WERI-Rb-1 (cell line): ENCODE measurements around the gene ZNF837.

Experiments used
- DNase-seq: peaks from one replicate; pipeline ENCODE4 v3.0.0-alpha.2; 2020
- H3K27ac ChIP-seq: fragments of 250-450 bp; sonication (Bioruptor Pico); 2 replicates; pipeline ENCODE4 v1.5.1; 2020; ENCODE audit warnings: mild to moderate bottlenecking, moderate library complexity
- H3K27me3 ChIP-seq: fragments of 250-450 bp; sonication (Bioruptor Pico); 2 replicates; pipeline ENCODE4 v1.5.1; 2021; ENCODE audit warnings: mild to moderate bottlenecking, low read depth, moderate library complexity; ENCODE audit not compliant: insufficient read depth, severe bottlenecking
- H3K36me3 ChIP-seq: fragments of 250-450 bp; sonication (Bioruptor Pico); 2 replicates; pipeline ENCODE4 v1.5.1; 2020; ENCODE audit warnings: mild to moderate bottlenecking, moderate library complexity
- H3K4me3 ChIP-seq: 2 replicates; pipeline ENCODE4 v1.5.1; 2011; ENCODE audit warnings: low read depth, mild to moderate bottlenecking, control low read depth, low read length
- H3K9me3 ChIP-seq: fragments of 250-450 bp; sonication (Bioruptor Pico); 2 replicates; pipeline ENCODE4 v1.5.1; 2021; ENCODE audit warnings: mild to moderate bottlenecking, moderate library complexity; ENCODE audit not compliant: severe bottlenecking
- CTCF ChIP-seq: IDR thresholded peaks from 2 replicates; pipeline ENCODE4 v1.5.1; 2011; ENCODE audit warnings: low read depth, mild to moderate bottlenecking, control low read depth, inconsistent platforms, low read length

The ZNF837 gene

GRCh38 chr19:58334691-58335249, 46.1 kb downstream of the ZNF837 start:
- Histone ChIP-seq H3K9me3 (no peaks in the 10 kb centered on the region), H3K36me3 (peaks cover 20% of the 10 kb centered on the region), H3K4me3 (no peak overlapping the region), H3K27ac (no peak overlapping the region), H3K27me3 (no peaks in the 10 kb centered on the region)
- DNase-seq: no peak
- no peak for TF ChIP-seq CTCF

- DNase-seq: no peak
- Histone ChIP-seq H3K4me3 (no peak overlapping the region), H3K27ac (no peak overlapping the region), H3K27me3 (no peaks in the 10 kb centered on the region), H3K36me3 (peaks cover 6% of the 10 kb centered on the region), H3K9me3 (no peaks in the 10 kb centered on the region)
- TF ChIP-seq CTCF: no peak
These were observed 48.1 kb downstream of the ZNF837 start for GRCh38 chr19:58332697-58333096.

- no peak for DNase-seq
- Histone ChIP-seq H3K36me3 (peaks cover under 1% of the 10 kb centered on the region; the same call in 1 of the 2 replicates), H3K27me3 (no peaks in the 10 kb centered on the region), H3K27ac (no peak overlapping the region), H3K4me3 (no peak overlapping the region), H3K9me3 (no peaks in the 10 kb centered on the region)
- TF ChIP-seq CTCF: no peak
These were observed 50.4 kb downstream of the ZNF837 start for GRCh38 chr19:58330458-58330857.

GRCh38 chr19:58328999-58329398, 51.8 kb downstream of the ZNF837 start:
- Histone ChIP-seq H3K4me3 (no peak overlapping the region), H3K27me3 (no peaks in the 10 kb centered on the region), H3K36me3 (peaks cover 11% of the 10 kb centered on the region), H3K27ac (no peak overlapping the region), H3K9me3 (no peaks in the 10 kb centered on the region)
- peak; percentile 47 for DNase-seq
- peak; percentile 57 for TF ChIP-seq CTCF

- DNase-seq: peak; percentile 97
- Histone ChIP-seq H3K36me3 (peaks cover 11% of the 10 kb centered on the region), H3K4me3 (peak within 1 kb of the TSS; percentile 96), H3K27me3 (no peaks in the 10 kb centered on the region), H3K9me3 (no peaks in the 10 kb centered on the region), H3K27ac (peak within 1 kb of the TSS; percentile 82)
- TF ChIP-seq CTCF: no peak
These were observed 53.7 kb downstream of the ZNF837 start, which contains the start of gene ZSCAN22 for GRCh38 chr19:58326914-58327726. TSS of gene ZSCAN22 (plus strand) at chr19:58326994. CDS start at chr19:58334803, 7,809 bp downstream.
